Heart left ventricle (tissue), 16 donors: ENCODE data around the gene TCF7L2. TPM values are rescaled to one million over a fixed set of nuclear protein-coding genes. Genes with fewer than 3 reads are reported as not detected.

Experiments
- ATAC-seq, 4 donors: fragments of 200-7000 bp; cut with Tn5 transposase; one replicate each; pipeline ENCODE4 v1.9.1; 2020 to 2022; ENCODE audit warnings: moderate library complexity in 4 of 4, mild to moderate bottlenecking in 3 of 4, moderate number of reproducible peaks in 1 of 4
- DNase-seq, 5 donors: peaks; one replicate each; pipeline ENCODE4 v3.0.0-alpha.2; 2020
- H3K27ac ChIP-seq, 12 donors: fragments of 200-600 bp; sonication (generic) in 4 of 12; one replicate each; pipeline versions ENCODE4 v1.5.0 to v1.8.0; 2016 to 2022; ENCODE audit warnings: mild to moderate bottlenecking in 2 of 12
- H3K27me3 ChIP-seq, 9 donors: fragments of 200-600 bp; sonication (generic) in 2 of 9; one replicate each; pipeline versions ENCODE4 v1.5.1 to v1.8.0; 2016 to 2022; ENCODE audit warnings: mild to moderate bottlenecking in 3 of 9
- H3K36me3 ChIP-seq, 9 donors: fragments of 200-600 bp; sonication (generic) in 2 of 9; one replicate each; pipeline versions ENCODE4 v1.5.0 to v1.8.0; 2018 to 2022; ENCODE audit warnings: mild to moderate bottlenecking in 2 of 9
- H3K4me1 ChIP-seq, 12 donors: fragments of 200-600 bp; sonication (generic) in 4 of 12; one replicate each; pipeline versions ENCODE4 v1.5.0 to v1.8.0; 2016 to 2022; ENCODE audit warnings: mild to moderate bottlenecking in 3 of 12
- H3K4me3 ChIP-seq, 12 donors: fragments of 200-600 bp; sonication (generic) in 4 of 12; one replicate each; pipeline versions ENCODE4 v1.5.0 to v1.8.0; 2017 to 2022; ENCODE audit warnings: mild to moderate bottlenecking in 9 of 12, moderate library complexity in 4 of 12
- H3K9me3 ChIP-seq, 12 donors: fragments of 200-600 bp; sonication (generic) in 4 of 12; one replicate each; pipeline versions ENCODE4 v1.5.0 to v1.8.0; 2016 to 2022; ENCODE audit warnings: mild to moderate bottlenecking in 1 of 12
- CTCF ChIP-seq, 12 donors: fragments of 200-600 bp; sonication (generic) in 4 of 12; IDR thresholded peaks; one replicate each; pipeline versions ENCODE4 v1.5.0 to v1.8.0; 2018 to 2022; ENCODE audit warnings: antibody characterized with exemption in 12 of 12, mild to moderate bottlenecking in 5 of 12
- POLR2A ChIP-seq, 2 donors: fragments of 450-650 bp; IDR thresholded peaks; one replicate each; pipeline ENCODE4 v1.6.1; 2017; ENCODE audit warnings: antibody characterized with exemption in 2 of 2, mild to moderate bottlenecking in 2 of 2, moderate library complexity in 2 of 2
- WGBS, 4 donors: extraction: QIAGEN DNeasy Blood & Tissue Kit in 2 of 4; methylation state at CpG; one replicate each; pipeline versions ENCODE4 v1.1.5 to v1.1.7; 2013 to 2018; 5-methylcytosine and 5-hydroxymethylcytosine counted together
- intact Hi-C, 10 donors: fragments of 100-400 bp; cut with DNase I; formaldehyde crosslinking; loops; one replicate each; pipeline versions ENCODE4 v1.11.1 to v1.14.2; 2022
- polyA plus RNA-seq, 2 donors: library from polyadenylated mRNA; stranded (reverse); fragments of 200-250 nt; gene quantifications; one replicate each; pipeline ENCODE4 v1.2.3, GENCODE V29; 2013
- total RNA-seq, 9 donors: library from RNA; depleted of rRNA in 2 of 9; stranded (reverse); fragments of >200 nt in 2 of 9; fragmentation: NEBNext Ultra II Directional in 3 of 9; extraction: Animal tissue kit (Norgen Biotek cat#: 25700) in 3 of 9; gene quantifications; one replicate each; pipeline versions ENCODE4 v1.1.0 to v1.2.4, GENCODE V29; 2016 to 2023
- donor health status: ischemic (EF 13 %, LVEDD 7.1; RV severe dilation, severe dysfunction).
- donor health status: healthy with polysubstance abuse.
- donor health status: DM: no; HTN: yes; CAD: no.
- donor health status: DM: no; HTN: no; CAD: no.
- donor health status: ischemic (EF 25% LVEDD 6.9; RV normal size, moderate dysfunction).
- donor health status: ischemic (EF 25% LVEDD 5.7; RV mildly dilated, moderate dysfunction).
- donor health status: healthy.
- donor health status: DM: yes; HTN: yes; CAD: no.
- donor health status: ischemic (EF 35%, LVEDD 5.7; RV mildly dilated, moderate dysfunction).
- donor health status: nonischemic (EF 11% LVEDD 7.7; RV severe dilation, severe dysfunction).
- donor health status: DM: yes; HTN: yes; CAD: no.
- donor health status: PGD.
- donor health status: ischemic (EF 29% LVEDD 5.4; RV normal size, mild dysfunction).
- donor health status: nonischemic (EF 23%, LVEDD 6.1; RV moderate dilation, normal function).

Gene TCF7L2
- total and polyA plus RNA-seq, 11 donors = 4.3 to 17.5 (median 8.4) TPM

- WGBS, 4 donors = 92 to 97% (median 95%) methylated on average over 10 to 11 of the region's 11 CpGs
- DNase-seq = no peak
- no peak overlapping the region for H3K27ac ChIP-seq
- TF ChIP-seq POLR2A (IDR thresholded peaks at IDR 0.05) = no peak
- TF ChIP-seq CTCF (IDR thresholded peaks at IDR 0.05) = no peak
- intact Hi-C loops = no loop called here
- no peak for ATAC-seq
- H3K4me1 ChIP-seq = peaks cover 0 to 14% (median 0%) of the 10 kb centered on the region in 12 donors
- no peaks in the 10 kb centered on the region for H3K9me3 ChIP-seq
- H3K4me3 ChIP-seq = no peak overlapping the region
- H3K27me3 ChIP-seq = no peaks in the 10 kb centered on the region
- peaks cover 0 to 7% (median 0%) of the 10 kb centered on the region in 9 donors for H3K36me3 ChIP-seq
Observed at GRCh38 chr10:113171662-113172061, 221.6 kb downstream of the TCF7L2 start.

- no peak for DNase-seq
- TF ChIP-seq POLR2A (IDR thresholded peaks at IDR 0.05) = no peak
- no peak for TF ChIP-seq CTCF (IDR thresholded peaks at IDR 0.05)
- WGBS, 4 donors = 90 to 95% (median 92%) methylated on average over 3 of the region's 3 CpGs
- H3K27me3 ChIP-seq = no peaks in the 10 kb centered on the region
- no peak overlapping the region for H3K27ac ChIP-seq
- no peak for ATAC-seq
- no peaks in the 10 kb centered on the region for H3K36me3 ChIP-seq
- peaks cover 0 to 18% (median 0%) of the 10 kb centered on the region in 12 donors for H3K4me1 ChIP-seq
- H3K9me3 ChIP-seq = no peaks in the 10 kb centered on the region
- H3K4me3 ChIP-seq = no peak overlapping the region
- intact Hi-C loops = no loop called here
Observed at GRCh38 chr10:113175176-113175575, 225.1 kb downstream of the TCF7L2 start.

GRCh38 chr10:113175756-113176651, 226.0 kb downstream of the TCF7L2 start:
- TF ChIP-seq POLR2A (IDR thresholded peaks at IDR 0.05) (no peak), CTCF (IDR thresholded peaks at IDR 0.05) (no peak)
- H3K4me3 ChIP-seq = no peak overlapping the region
- peak in 3 of 5 donors; percentile 24 to 49 (median 38) for DNase-seq
- peak in 2 of 4 donors; percentile 30 to 50 for ATAC-seq
- 84 to 88% (median 85%) methylated on average over 17 of the region's 17 CpGs for WGBS, 4 donors
- no peaks in the 10 kb centered on the region for H3K36me3 ChIP-seq
- no peaks in the 10 kb centered on the region for H3K27me3 ChIP-seq
- peak overlapping the region in 8 of 12 donors; percentile 8 to 78 (median 70) for H3K27ac ChIP-seq
- no peaks in the 10 kb centered on the region for H3K9me3 ChIP-seq
- peaks cover 0 to 22% (median 1%) of the 10 kb centered on the region in 12 donors for H3K4me1 ChIP-seq
- intact Hi-C loops = no loop called here

GRCh38 chr10:113176652-113177155, 226.7 kb downstream of the TCF7L2 start:
- WGBS, 4 donors = 69 to 85% (median 80%) methylated on average over 5 of the region's 5 CpGs
- TF ChIP-seq POLR2A (IDR thresholded peaks at IDR 0.05) (no peak), CTCF (IDR thresholded peaks at IDR 0.05) (no peak)
- intact Hi-C loops = no loop called here
- DNase-seq (no peak), ATAC-seq (peak in 2 of 4 donors; percentile 11 to 14)
- Histone ChIP-seq H3K36me3 (no peaks in the 10 kb centered on the region), H3K9me3 (no peaks in the 10 kb centered on the region), H3K4me3 (no peak overlapping the region), H3K27me3 (no peaks in the 10 kb centered on the region), H3K27ac (peak overlapping the region in 8 of 12 donors; percentile 8 to 78 (median 70)), H3K4me1 (peaks cover 0 to 22% (median 1%) of the 10 kb centered on the region in 12 donors)
